ENCODE results near the gene FASTKD3.

The FASTKD3 gene

GRCh38 chr5:7857361-7857760, 11.5 kb downstream of the FASTKD3 start:
- H3K4me3 ChIP-seq (ENCODE audit: severe bottlenecking), result no peak overlapping the region
- no peaks in the 10 kb centered on the region for H3K27me3 ChIP-seq (ENCODE audit: insufficient read depth, poor library complexity, severe bottlenecking)
- TF ChIP-seq, protein P1, sequence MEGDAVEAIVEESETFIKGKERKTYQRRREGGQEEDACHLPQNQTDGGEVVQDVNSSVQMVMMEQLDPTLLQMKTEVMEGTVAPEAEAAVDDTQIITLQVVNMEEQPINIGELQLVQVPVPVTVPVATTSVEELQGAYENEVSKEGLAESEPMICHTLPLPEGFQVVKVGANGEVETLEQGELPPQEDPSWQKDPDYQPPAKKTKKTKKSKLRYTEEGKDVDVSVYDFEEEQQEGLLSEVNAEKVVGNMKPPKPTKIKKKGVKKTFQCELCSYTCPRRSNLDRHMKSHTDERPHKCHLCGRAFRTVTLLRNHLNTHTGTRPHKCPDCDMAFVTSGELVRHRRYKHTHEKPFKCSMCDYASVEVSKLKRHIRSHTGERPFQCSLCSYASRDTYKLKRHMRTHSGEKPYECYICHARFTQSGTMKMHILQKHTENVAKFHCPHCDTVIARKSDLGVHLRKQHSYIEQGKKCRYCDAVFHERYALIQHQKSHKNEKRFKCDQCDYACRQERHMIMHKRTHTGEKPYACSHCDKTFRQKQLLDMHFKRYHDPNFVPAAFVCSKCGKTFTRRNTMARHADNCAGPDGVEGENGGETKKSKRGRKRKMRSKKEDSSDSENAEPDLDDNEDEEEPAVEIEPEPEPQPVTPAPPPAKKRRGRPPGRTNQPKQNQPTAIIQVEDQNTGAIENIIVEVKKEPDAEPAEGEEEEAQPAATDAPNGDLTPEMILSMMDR (IDR thresholded peaks at IDR 0.05; ENCODE audit: poor library complexity, severe bottlenecking), result no peak
- ATAC-seq (ENCODE audit: low read depth), result peak; percentile 14; the same call in 1 of the 3 replicates
- H3K4me1 ChIP-seq (ENCODE audit: insufficient read depth, poor library complexity, severe bottlenecking), result no peaks in the 10 kb centered on the region
- no peak for DNase-seq (ENCODE audit: low spot score)
- peaks cover 40% of the 10 kb centered on the region for H3K36me3 ChIP-seq (ENCODE audit: low read depth)
- H3K9me3 ChIP-seq (ENCODE audit: severe bottlenecking), result no peaks in the 10 kb centered on the region
- H3K27ac ChIP-seq (ENCODE audit: poor library complexity, severe bottlenecking), result no peak overlapping the region

DNA sequence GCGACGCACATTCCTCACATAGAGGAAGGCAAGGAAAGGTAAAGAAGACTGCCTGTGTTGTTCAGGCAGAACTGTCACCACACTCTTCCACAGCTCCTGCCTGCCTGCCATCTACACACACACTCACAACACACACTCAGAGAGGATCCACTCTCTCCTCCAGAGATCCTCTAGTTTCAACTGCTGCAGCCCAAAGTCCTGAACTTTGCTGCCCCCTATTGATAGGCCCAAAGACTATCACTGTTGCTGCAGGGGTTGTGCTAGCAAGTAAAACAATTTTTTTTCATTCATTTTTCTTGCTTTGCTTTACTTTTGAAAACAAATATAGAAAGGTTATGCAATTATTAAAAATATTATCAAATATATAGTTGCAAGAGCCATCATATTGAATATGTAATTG, 12.0 kb downstream of the FASTKD3 start:
- Histone ChIP-seq H3K27me3 (ENCODE audit: insufficient read depth, poor library complexity, severe bottlenecking) (no peaks in the 10 kb centered on the region), H3K4me3 (ENCODE audit: severe bottlenecking) (no peak overlapping the region), H3K4me1 (ENCODE audit: insufficient read depth, poor library complexity, severe bottlenecking) (no peaks in the 10 kb centered on the region), H3K9me3 (ENCODE audit: severe bottlenecking) (no peaks in the 10 kb centered on the region), H3K27ac (ENCODE audit: poor library complexity, severe bottlenecking) (no peak overlapping the region), H3K36me3 (ENCODE audit: low read depth) (peaks cover 35% of the 10 kb centered on the region)
- ATAC-seq (ENCODE audit: low read depth), result peak; percentile 40; the same call in 2 of the 3 replicates
- TF ChIP-seq, protein P1 (IDR thresholded peaks at IDR 0.05; ENCODE audit: poor library complexity, severe bottlenecking), result peak; percentile 44
- DNase-seq (ENCODE audit: low spot score), result no peak

DNA sequence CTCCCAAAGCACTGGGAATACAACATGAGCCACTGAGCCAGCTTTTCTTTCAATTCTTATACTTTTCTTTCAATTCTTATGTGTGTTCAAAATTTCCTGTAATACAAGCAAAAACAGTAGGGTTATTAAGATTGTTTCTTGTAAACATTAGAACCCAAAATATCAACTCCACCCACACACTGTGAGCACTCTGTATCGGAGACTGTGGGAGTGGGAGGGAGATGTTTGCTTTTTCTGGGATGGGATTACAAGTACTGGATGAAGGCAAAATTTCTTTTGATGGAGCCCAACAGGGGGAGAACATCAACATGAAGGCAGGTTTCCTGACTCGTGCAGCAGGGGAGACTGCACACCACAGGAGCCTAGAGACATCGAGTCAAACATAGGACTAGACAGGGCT, 13.2 kb downstream of the FASTKD3 start:
- TF ChIP-seq, protein P1 (IDR thresholded peaks at IDR 0.05; ENCODE audit: poor library complexity, severe bottlenecking), result no peak
- H3K27me3 ChIP-seq (ENCODE audit: insufficient read depth, poor library complexity, severe bottlenecking), result no peaks in the 10 kb centered on the region
- no peak for ATAC-seq (ENCODE audit: low read depth)

DNA sequence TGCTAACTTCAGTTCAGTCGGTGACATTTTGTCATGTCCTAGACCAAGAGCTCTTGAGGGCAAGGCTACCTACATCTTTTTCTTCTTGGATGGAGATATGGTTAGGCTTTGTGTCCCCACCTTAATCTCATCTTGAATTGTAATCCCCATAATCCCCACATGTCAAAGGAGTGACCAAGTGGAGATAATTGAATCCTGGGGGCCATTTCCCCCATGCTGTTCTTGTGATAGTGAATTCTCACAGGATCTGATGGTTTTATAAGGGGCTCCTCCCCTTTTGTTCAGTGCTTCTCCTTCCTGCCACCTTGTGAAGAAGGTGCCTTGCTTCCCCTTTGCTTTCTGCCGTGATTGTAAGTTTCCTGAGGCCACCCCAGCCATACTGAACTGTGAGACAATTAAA, 15.8 kb downstream of the FASTKD3 start:
- no peak overlapping the region for H3K27ac ChIP-seq (ENCODE audit: poor library complexity, severe bottlenecking)
- ATAC-seq (ENCODE audit: low read depth), result no peak

More for the DNA sequence above, 13.2 kb downstream of the FASTKD3 start:
- H3K9me3 ChIP-seq (ENCODE audit: severe bottlenecking), result no peaks in the 10 kb centered on the region
- peaks cover 22% of the 10 kb centered on the region for H3K36me3 ChIP-seq (ENCODE audit: low read depth)
- H3K4me1 ChIP-seq (ENCODE audit: insufficient read depth, poor library complexity, severe bottlenecking), result no peaks in the 10 kb centered on the region
- DNase-seq (ENCODE audit: low spot score), result no peak
- H3K27ac ChIP-seq (ENCODE audit: poor library complexity, severe bottlenecking), result no peak overlapping the region
- H3K4me3 ChIP-seq (ENCODE audit: severe bottlenecking), result no peak overlapping the region

GRCh38 chr5:7852542-7852941, 16.3 kb downstream of the FASTKD3 start:
- Histone ChIP-seq H3K4me1 (ENCODE audit: insufficient read depth, poor library complexity, severe bottlenecking) (no peaks in the 10 kb centered on the region), H3K27ac (ENCODE audit: poor library complexity, severe bottlenecking) (no peak overlapping the region), H3K4me3 (ENCODE audit: severe bottlenecking) (no peak overlapping the region), H3K36me3 (ENCODE audit: low read depth) (no peaks in the 10 kb centered on the region), H3K9me3 (ENCODE audit: severe bottlenecking) (no peaks in the 10 kb centered on the region), H3K27me3 (ENCODE audit: insufficient read depth, poor library complexity, severe bottlenecking) (peaks cover 20% of the 10 kb centered on the region)
- no peak for ATAC-seq (ENCODE audit: low read depth)
- no peak for DNase-seq (ENCODE audit: low spot score)
- TF ChIP-seq, protein P1 (IDR thresholded peaks at IDR 0.05; ENCODE audit: poor library complexity, severe bottlenecking), result no peak

More for the DNA sequence above, 15.8 kb downstream of the FASTKD3 start:
- no peak for DNase-seq (ENCODE audit: low spot score)
- Histone ChIP-seq H3K9me3 (ENCODE audit: severe bottlenecking) (no peaks in the 10 kb centered on the region), H3K36me3 (ENCODE audit: low read depth) (no peaks in the 10 kb centered on the region), H3K27me3 (ENCODE audit: insufficient read depth, poor library complexity, severe bottlenecking) (peaks cover 20% of the 10 kb centered on the region), H3K4me1 (ENCODE audit: insufficient read depth, poor library complexity, severe bottlenecking) (no peaks in the 10 kb centered on the region), H3K4me3 (ENCODE audit: severe bottlenecking) (no peak overlapping the region)
- TF ChIP-seq, protein P1 (IDR thresholded peaks at IDR 0.05; ENCODE audit: poor library complexity, severe bottlenecking), result no peak

Data from RWPE2 (cell line).